ENCODE measurements around the gene NGFR.

NGFR gene

GRCh38 chr17:49494986-49495841 is at the start of gene NGFR:
TSS of gene NGFR (plus strand) at chr17:49495293. CDS start at chr17:49495418, 125 bp downstream.
- DNase-seq: peak; percentile 63

GRCh38 chr17:49445591-49445990 is 49.5 kb upstream of the NGFR start:
- no peak for DNase-seq

GRCh38 chr17:49447628-49448302 is 47.3 kb upstream of the NGFR start:
- no peak for DNase-seq

- no peak for DNase-seq
Measured at GRCh38 chr17:49450181-49450580, 44.9 kb upstream of the NGFR start.

GRCh38 chr17:49450735-49451134 is 44.4 kb upstream of the NGFR start:
- DNase-seq: no peak

- DNase-seq: no peak
Measured at GRCh38 chr17:49452201-49452600, 42.9 kb upstream of the NGFR start.

- no peak for DNase-seq
Measured at GRCh38 chr17:49452661-49453060, 42.4 kb upstream of the NGFR start.

DNA sequence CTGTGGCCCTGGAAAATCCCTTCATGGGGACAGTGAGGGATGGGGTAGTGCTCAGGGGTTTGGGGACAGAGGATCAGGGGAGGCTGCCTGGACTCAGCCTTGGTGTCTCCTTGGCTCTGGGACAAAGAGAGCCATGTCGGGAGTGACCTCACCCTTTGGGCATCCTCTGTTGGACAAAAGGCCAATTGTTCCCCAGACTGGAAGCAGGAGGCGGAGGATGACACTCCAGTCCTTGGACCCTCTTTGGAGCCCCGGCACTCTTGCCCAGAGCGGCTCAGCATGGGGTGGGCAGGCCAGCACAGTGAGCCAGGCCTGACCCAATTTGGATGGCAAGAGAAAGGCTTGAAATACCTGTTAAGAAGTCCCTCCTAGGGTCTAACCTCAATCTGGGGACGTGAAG is 41.0 kb upstream of the NGFR start:
- DNase-seq: no peak

DNA sequence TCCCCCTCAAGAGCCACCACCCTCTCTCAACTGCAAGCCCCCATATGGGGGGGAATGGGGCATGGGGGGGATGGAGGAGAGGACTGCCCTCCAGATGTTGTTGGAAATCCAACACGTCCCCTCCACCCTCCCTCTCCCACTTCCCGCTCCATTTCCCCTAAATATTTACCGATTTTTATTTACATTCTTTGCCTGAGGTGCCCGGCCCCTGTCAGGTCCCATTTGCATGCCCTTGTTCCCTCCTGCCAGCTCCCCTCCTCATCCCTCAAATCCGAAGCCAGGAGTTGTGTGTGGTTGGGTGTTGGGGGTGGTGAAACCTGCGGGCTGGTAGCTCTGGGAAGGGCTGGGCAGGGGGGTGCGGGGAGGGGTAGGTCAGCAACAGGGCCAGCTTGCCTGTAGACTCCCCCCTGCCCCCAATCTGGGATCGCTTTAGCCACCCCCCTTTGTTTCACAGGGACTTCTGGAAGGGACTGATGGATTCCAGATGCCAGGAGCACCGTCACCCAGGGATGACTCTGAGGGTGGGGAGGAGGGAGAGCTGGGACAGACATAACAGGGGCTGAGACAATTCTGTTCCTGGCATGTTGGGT is 39.7 kb upstream of the NGFR start:
- DNase-seq: no peak

DNA sequence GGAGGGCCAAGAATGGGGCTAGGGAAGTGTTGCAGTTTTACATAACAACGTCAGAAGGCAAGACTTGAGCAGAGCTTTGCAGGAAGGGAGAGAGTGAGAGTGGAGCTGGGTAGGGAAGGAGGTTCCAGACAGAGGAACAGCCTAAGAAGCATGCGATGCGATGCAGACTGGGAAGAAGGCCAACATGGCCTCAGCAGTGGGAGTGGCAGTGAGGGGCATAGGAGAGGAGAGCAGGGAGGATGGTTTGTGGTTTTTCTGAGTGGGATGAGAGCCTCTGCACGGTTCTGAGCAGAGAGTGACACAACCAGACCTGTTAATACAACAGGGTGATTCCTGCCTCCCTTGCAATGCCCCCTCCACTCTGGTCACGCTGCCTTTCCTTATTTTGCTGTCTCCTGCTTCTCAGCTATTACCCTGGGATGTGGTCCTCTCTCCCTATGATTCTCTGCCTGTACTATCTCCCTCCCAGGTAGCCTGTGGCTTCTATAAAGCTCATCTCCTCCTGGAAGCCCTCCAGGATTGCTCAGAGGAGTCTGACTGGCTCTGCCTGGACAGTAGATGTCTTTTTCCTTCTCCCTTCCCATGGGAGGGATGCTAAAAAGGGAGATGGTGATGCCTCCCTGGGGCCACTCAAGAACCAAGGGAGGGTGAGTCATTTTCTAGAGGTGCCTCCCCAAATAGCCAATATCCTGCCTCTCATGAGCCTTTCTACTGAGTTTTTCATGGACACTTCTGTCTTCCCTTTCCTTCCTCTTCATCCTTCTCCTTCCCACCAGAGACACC is 38.7 kb upstream of the NGFR start:
- no peak for DNase-seq

GRCh38 chr17:49457564-49458535 is 37.2 kb upstream of the NGFR start:
- DNase-seq: no peak

- no peak for DNase-seq
Measured at GRCh38 chr17:49459401-49459984, 35.6 kb upstream of the NGFR start.

GRCh38 chr17:49460401-49460800 is 34.7 kb upstream of the NGFR start:
- DNase-seq: no peak

GRCh38 chr17:49461580-49461979 is 33.5 kb upstream of the NGFR start:
- DNase-seq: no peak

- no peak for DNase-seq
Measured at GRCh38 chr17:49464049-49464448, 31.0 kb upstream of the NGFR start.

DNA sequence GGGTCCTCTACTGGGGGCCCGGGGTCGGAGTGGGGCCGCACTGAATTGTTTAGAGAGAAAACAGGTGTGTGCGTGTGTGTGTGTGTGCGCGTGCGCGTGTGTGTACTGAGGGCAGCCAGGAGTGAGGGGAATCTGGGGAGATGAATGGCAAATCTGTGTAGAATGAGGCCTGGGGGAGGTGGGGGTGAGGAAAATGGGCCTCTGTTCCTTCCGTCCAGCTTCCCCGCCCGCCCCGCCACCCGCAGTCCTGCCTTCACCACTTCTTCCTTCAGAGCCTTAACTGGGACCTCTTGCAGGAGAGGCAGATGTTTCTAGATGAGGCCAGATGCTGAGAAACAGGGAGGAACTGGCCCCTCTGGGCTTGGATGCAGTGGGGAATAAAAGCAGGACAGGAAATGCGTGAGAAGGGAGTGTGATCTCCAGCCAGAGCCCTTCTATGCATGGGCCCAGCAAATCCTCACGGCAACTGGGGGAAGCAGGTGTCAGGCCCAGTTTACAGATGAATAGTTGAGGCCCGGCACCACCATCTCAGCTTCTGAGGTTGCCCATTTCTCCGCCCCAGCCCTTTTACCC is 29.7 kb upstream of the NGFR start:
- no peak for DNase-seq

- no peak for DNase-seq
Measured at GRCh38 chr17:49466436-49466835, 28.7 kb upstream of the NGFR start.

- no peak for DNase-seq
Measured at GRCh38 chr17:49467175-49467574, 27.9 kb upstream of the NGFR start.

- no peak for DNase-seq
Measured at GRCh38 chr17:49468811-49469385, 26.2 kb upstream of the NGFR start.

All from CD4-positive, alpha-beta T cell treated with Interferon gamma for 1 hour (primary cell).